ENCODE results near the gene AFG1L. TPM values are rescaled to one million over a fixed set of nuclear protein-coding genes. Genes with fewer than 3 reads are reported as not detected.

Gene AFG1L
- total RNA-seq, 1 experiment from 2014 or later: 7.9 TPM

- ATAC-seq (no peak), DNase-seq (ENCODE audit: low spot score) (no peak)
- H3K36me3 Mint-ChIP-seq: no peaks in the 10 kb centered on the region
- TF ChIP-seq NFE2L1 (CRISPR knock-in tag; IDR thresholded peaks at IDR 0.05): no peak
- no peak for TF ChIP-seq IRF2 (CRISPR knock-in tag; IDR thresholded peaks at IDR 0.05; ENCODE audit: borderline replicate concordance, low read depth)
- no peak for TF ChIP-seq GABPB1 (CRISPR knock-in tag; IDR thresholded peaks at IDR 0.05)
- TF ChIP-seq USF1 (CRISPR knock-in tag; IDR thresholded peaks at IDR 0.05): no peak
- TF ChIP-seq ZNF671 (CRISPR knock-in tag; IDR thresholded peaks at IDR 0.05): no peak
- no peak for TF ChIP-seq CBFB (CRISPR knock-in tag; IDR thresholded peaks at IDR 0.05; ENCODE audit: low read depth)
- TF ChIP-seq ZNF138 (CRISPR knock-in tag; conservative IDR thresholded peaks at IDR 0.05): no peak
- no peak for TF ChIP-seq CDX4 (CRISPR knock-in tag; IDR thresholded peaks at IDR 0.05; ENCODE audit: borderline replicate concordance)
- no peak for TF ChIP-seq AR (CRISPR knock-in tag; IDR thresholded peaks at IDR 0.05)
- no peak for TF ChIP-seq E2F1 (CRISPR knock-in tag; IDR thresholded peaks at IDR 0.05)
- TF ChIP-seq NR1H2 (CRISPR knock-in tag; IDR thresholded peaks at IDR 0.05): no peak
- no peak for TF ChIP-seq ZNF121 (CRISPR knock-in tag; IDR thresholded peaks at IDR 0.05)
- no peak for TF ChIP-seq ZNF532 (CRISPR knock-in tag; IDR thresholded peaks at IDR 0.05; ENCODE audit: borderline replicate concordance)
- TF ChIP-seq SP1 (CRISPR knock-in tag; conservative IDR thresholded peaks at IDR 0.05): no peak
- TF ChIP-seq ZMAT4 (CRISPR knock-in tag; IDR thresholded peaks at IDR 0.05): no peak
- TF ChIP-seq ZNF219 (CRISPR knock-in tag; IDR thresholded peaks at IDR 0.05; ENCODE audit: borderline replicate concordance): no peak
- TF ChIP-seq ZNF416 (CRISPR knock-in tag; IDR thresholded peaks at IDR 0.05): no peak
- TF ChIP-seq SMAD3 (CRISPR knock-in tag; IDR thresholded peaks at IDR 0.05; ENCODE audit: borderline replicate concordance): no peak
- no peak for TF ChIP-seq MXD4 (CRISPR knock-in tag; IDR thresholded peaks at IDR 0.05; ENCODE audit: borderline replicate concordance)
- H3K27me3 Mint-ChIP-seq (ENCODE audit: low read depth): no peaks in the 10 kb centered on the region
- CTCF ChIA-PET: interaction anchor here (0.7 to 1.6 kb wide), 3 partner anchors 39 to 189 kb away, joined by 3 to 7 read pairs (median 3); no protein-coding TSS in a partner anchor
- H3K27ac Mint-ChIP-seq: no peak overlapping the region
- no peaks in the 10 kb centered on the region for H3K9me3 Mint-ChIP-seq
- H3K4me3 Mint-ChIP-seq: no peak overlapping the region
- POLR2A ChIA-PET: interaction anchor here (0.7 kb wide), 1 partner anchor 178 kb away, joined by 5 read pairs; no protein-coding TSS in a partner anchor
- peaks cover 11% of the 10 kb centered on the region for H3K4me1 Mint-ChIP-seq
Observed at GRCh38 chr6:108364470-108364869, 69.6 kb downstream of the AFG1L start.
